Measurements from ENCODE around the gene DNAJC9.
"Not testable (repeated sequence)": the region's sequence is repeated elsewhere in the genome, so short reads cannot be mapped to it uniquely, and the experiment has no call there.

Gene DNAJC9

GRCh38 chr10:73246646-73247508 lies at the start of gene DNAJC9:
TSS of gene DNAJC9 (minus strand) at chr10:73247255. CDS start at chr10:73247189, 66 bp downstream.
- peak within 1 kb of the TSS; percentile 84 for H3K27ac ChIP-seq
- DNase-seq (ENCODE audit: low read depth, low spot score): peak; percentile 73

GRCh38 chr10:73293461-73293860 lies 46.4 kb upstream of the DNAJC9 start:
- DNase-seq (ENCODE audit: low read depth, low spot score): no peak
- H3K27ac ChIP-seq: no peak overlapping the region

- H3K27ac ChIP-seq: no peak overlapping the region
Observed at GRCh38 chr10:73289958-73290357, 42.9 kb upstream of the DNAJC9 start.

GRCh38 chr10:73287441-73287840 lies 40.4 kb upstream of the DNAJC9 start:
- no peak for DNase-seq (ENCODE audit: low read depth, low spot score)
- no peak overlapping the region for H3K27ac ChIP-seq

More at GRCh38 chr10:73289958-73290357, 42.9 kb upstream of the DNAJC9 start:
- DNase-seq (ENCODE audit: low read depth, low spot score): no peak

GRCh38 chr10:73281097-73281496 lies 34.0 kb upstream of the DNAJC9 start:
- DNase-seq (ENCODE audit: low read depth, low spot score): no peak
- H3K27ac ChIP-seq: no peak overlapping the region

GRCh38 chr10:73264423-73264822 lies 17.4 kb upstream of the DNAJC9 start:
- H3K27ac ChIP-seq: peak overlapping the region; percentile 87
- no peak for DNase-seq (ENCODE audit: low read depth, low spot score)

GRCh38 chr10:73263693-73264347 lies 16.8 kb upstream of the DNAJC9 start:
- DNase-seq (ENCODE audit: low read depth, low spot score): no peak
- H3K27ac ChIP-seq: peak overlapping the region; percentile 87

- DNase-seq (ENCODE audit: low read depth, low spot score): no peak
- peak overlapping the region; percentile 87 for H3K27ac ChIP-seq
Observed at GRCh38 chr10:73262880-73263555, 16.0 kb upstream of the DNAJC9 start.

- peak overlapping the region; percentile 87 for H3K27ac ChIP-seq
- peak; percentile 76 for DNase-seq (ENCODE audit: low read depth, low spot score)
Observed at GRCh38 chr10:73262105-73262730, 15.2 kb upstream of the DNAJC9 start.

- DNase-seq (ENCODE audit: low read depth, low spot score): no peak
- peak overlapping the region; percentile 87 for H3K27ac ChIP-seq
Observed at GRCh38 chr10:73261362-73261995, 14.4 kb upstream of the DNAJC9 start.

GRCh38 chr10:73258612-73259011 lies 11.6 kb upstream of the DNAJC9 start:
- not testable (repeated sequence) for H3K27ac ChIP-seq

GRCh38 chr10:73253225-73253555 lies 6.1 kb upstream of the DNAJC9 start:
- H3K27ac ChIP-seq: peak overlapping the region; percentile 91
- no peak for DNase-seq (ENCODE audit: low read depth, low spot score)

More at GRCh38 chr10:73258612-73259011, 11.6 kb upstream of the DNAJC9 start:
- not testable (repeated sequence) for DNase-seq (ENCODE audit: low read depth, low spot score)

- peak; percentile 85 for DNase-seq (ENCODE audit: low read depth, low spot score)
- H3K27ac ChIP-seq: peak within 1 kb of the TSS; percentile 91
Observed at GRCh38 chr10:73252445-73253224, 5.6 kb upstream of the DNAJC9 start, which contains the start of gene MRPS16. TSS of gene MRPS16 (minus strand) at chr10:73252644. CDS start at chr10:73252482, 162 bp downstream.

- no peak for DNase-seq (ENCODE audit: low read depth, low spot score)
- peak overlapping the region; percentile 91 for H3K27ac ChIP-seq
Observed at GRCh38 chr10:73251683-73252444, 4.8 kb upstream of the DNAJC9 start.

- peak overlapping the region; percentile 84 for H3K27ac ChIP-seq
- no peak for DNase-seq (ENCODE audit: low read depth, low spot score)
Observed at GRCh38 chr10:73248259-73248724, 1.2 kb upstream of the DNAJC9 start.

- peak overlapping the region; percentile 84 for H3K27ac ChIP-seq
- no peak for DNase-seq (ENCODE audit: low read depth, low spot score)
Observed at GRCh38 chr10:73247509-73248258, 629 bp upstream of the DNAJC9 start.

GRCh38 chr10:73246322-73246645 lies 771 bp downstream of the DNAJC9 start:
- no peak for DNase-seq (ENCODE audit: low read depth, low spot score)
- peak overlapping the region; percentile 84 for H3K27ac ChIP-seq
